NCI-H1930 (cell line): ENCODE results near the gene ITGB1BP2.
"Not testable (repeated sequence)": the region's sequence is repeated elsewhere in the genome, so short reads cannot be mapped to it uniquely, and the experiment has no call there.

Experiments
- DNase-seq, 2 experiments: peaks; one replicate each; lab custom pipeline; 2025; lab: John Stamatoyannopoulos, UW

Gene ITGB1BP2

GRCh38 chrX:71301195-71301924, at the start of gene ITGB1BP2:
TSS of gene ITGB1BP2 (plus strand) at chrX:71301750. CDS start at chrX:71301807, 57 bp downstream.
- no peak for DNase-seq

- no peak for DNase-seq
Measured at GRCh38 chrX:71252221-71252620, 49.3 kb upstream of the ITGB1BP2 start.

GRCh38 chrX:71253253-71254091, 48.1 kb upstream of the ITGB1BP2 start:
- DNase-seq: peak in 1 of 2 experiments; percentile 0

- DNase-seq: peak; percentile 16 to 53
Measured at GRCh38 chrX:71254092-71254963, 47.2 kb upstream of the ITGB1BP2 start, which contains the start of gene ZMYM3. TSS of gene ZMYM3 (minus strand) at chrX:71254140. CDS start at chrX:71253255, 885 bp downstream.

- DNase-seq: no peak
Measured at GRCh38 chrX:71256051-71256450, 45.5 kb upstream of the ITGB1BP2 start.

- no peak for DNase-seq
Measured at GRCh38 chrX:71256856-71257255, 44.7 kb upstream of the ITGB1BP2 start.

GRCh38 chrX:71268624-71269023, 32.9 kb upstream of the ITGB1BP2 start:
- DNase-seq: not testable (repeated sequence)

- DNase-seq: no peak
Measured at GRCh38 chrX:71269801-71270395, 31.7 kb upstream of the ITGB1BP2 start.

GRCh38 chrX:71272313-71272712, 29.2 kb upstream of the ITGB1BP2 start:
- DNase-seq: not testable (repeated sequence)

GRCh38 chrX:71281300-71281699, 20.2 kb upstream of the ITGB1BP2 start:
- DNase-seq: not testable (repeated sequence)

- DNase-seq: no peak
Measured at GRCh38 chrX:71282514-71283402, 18.8 kb upstream of the ITGB1BP2 start.

- peak; percentile 81 to 93 for DNase-seq
Measured at GRCh38 chrX:71283403-71284143, 18.0 kb upstream of the ITGB1BP2 start, which contains the start of gene NONO. TSS of gene NONO (plus strand) at chrX:71283635. CDS start at chrX:71290638, 7,003 bp downstream.

- no peak for DNase-seq
Measured at GRCh38 chrX:71285929-71286328, 15.6 kb upstream of the ITGB1BP2 start.

- DNase-seq: no peak
Measured at GRCh38 chrX:71291381-71291780, 10.2 kb upstream of the ITGB1BP2 start.

- DNase-seq: no peak
Measured at GRCh38 chrX:71292669-71293365, 8.7 kb upstream of the ITGB1BP2 start.

- no peak for DNase-seq
Measured at GRCh38 chrX:71296806-71297205, 4.7 kb upstream of the ITGB1BP2 start.

GRCh38 chrX:71298119-71298518, 3.4 kb upstream of the ITGB1BP2 start:
- no peak for DNase-seq

- not testable (repeated sequence) for DNase-seq
Measured at GRCh38 chrX:71300064-71300463, 1.5 kb upstream of the ITGB1BP2 start.

GRCh38 chrX:71300495-71300894, 1.1 kb upstream of the ITGB1BP2 start:
- not testable (repeated sequence) for DNase-seq
